HL-60 (cell line): Measurements from ENCODE around the gene NCS1.

Source experiments
- DNase-seq, 2 experiments: peaks; one replicate each; pipeline ENCODE4 v3.0.0-alpha.2; 2010 to 2020; ENCODE audit warnings: low read depth in 1 of 2, low spot score in 1 of 2
- H3K27ac ChIP-seq: fragments of 250-450 bp; sonication (Bioruptor Pico); replicated peaks from 2 replicates; pipeline ENCODE4 v1.5.1; 2020; ENCODE audit warnings: mild to moderate bottlenecking, moderate library complexity
- H3K27me3 ChIP-seq: fragments of 250-450 bp; sonication (Bioruptor Pico); 2 replicates; pipeline ENCODE4 v1.5.1; 2021; ENCODE audit warnings: mild to moderate bottlenecking, moderate library complexity; ENCODE audit not compliant: insufficient read depth, poor library complexity, severe bottlenecking
- H3K4me3 ChIP-seq: replicated peaks from 2 replicates; pipeline ENCODE4 v1.5.1; 2011; ENCODE audit warnings: mild to moderate bottlenecking, control low read depth, low read length; ENCODE audit not compliant: insufficient read depth
- CTCF ChIP-seq: IDR thresholded peaks from one replicate; pipeline ENCODE4 v1.5.1; 2011; ENCODE audit warnings: low read length, control low read depth, inconsistent platforms; ENCODE audit not compliant: insufficient read depth
- GABPA ChIP-seq: IDR thresholded peaks from 2 replicates; pipeline ENCODE4 v1.6.1; 2012; ENCODE audit warnings: low read depth
- POLR2AphosphoS5 ChIP-seq: IDR thresholded peaks from 2 replicates; pipeline ENCODE4 v1.6.1; 2012; ENCODE audit warnings: low read depth
- REST ChIP-seq: IDR thresholded peaks from 2 replicates; pipeline ENCODE4 v1.6.1; 2012; ENCODE audit warnings: low read depth; ENCODE audit not compliant: insufficient replicate concordance
- SPI1 ChIP-seq: IDR thresholded peaks from 2 replicates; pipeline ENCODE4 v1.6.1; 2012; ENCODE audit warnings: low read depth, mild to moderate bottlenecking, borderline replicate concordance

The NCS1 gene

GRCh38 chr9:130197386-130197785 is 25.2 kb downstream of the NCS1 start:
- H3K27ac ChIP-seq: no peak overlapping the region
- H3K4me3 ChIP-seq: no peak overlapping the region
- H3K27me3 ChIP-seq: no peaks in the 10 kb centered on the region
- no peak for TF ChIP-seq SPI1
- no peak for TF ChIP-seq REST
- TF ChIP-seq POLR2AphosphoS5: no peak
- no peak for TF ChIP-seq GABPA
- TF ChIP-seq CTCF: no peak
- DNase-seq: no peak

- Histone ChIP-seq H3K4me3 (no peak overlapping the region), H3K27me3 (no peaks in the 10 kb centered on the region), H3K27ac (no peak overlapping the region)
- no peak for DNase-seq
- TF ChIP-seq REST: no peak
- TF ChIP-seq CTCF: no peak
- TF ChIP-seq POLR2AphosphoS5: no peak
- TF ChIP-seq SPI1: no peak
- no peak for TF ChIP-seq GABPA
These were observed 25.7 kb downstream of the NCS1 start for GRCh38 chr9:130197888-130198287.

GRCh38 chr9:130198501-130199179 is 26.4 kb downstream of the NCS1 start:
- Histone ChIP-seq H3K27me3 (no peaks in the 10 kb centered on the region), H3K4me3 (no peak overlapping the region), H3K27ac (no peak overlapping the region)
- TF ChIP-seq SPI1: no peak
- TF ChIP-seq POLR2AphosphoS5: no peak
- TF ChIP-seq CTCF: no peak
- no peak for TF ChIP-seq GABPA
- no peak for TF ChIP-seq REST
- DNase-seq: no peak
